BE2C (cell line): ENCODE data around the gene TESPA1.

Experiments used
- DNase-seq: peaks from one replicate; pipeline ENCODE4 v3.0.0-alpha.2; 2020
- H3K27me3 ChIP-seq: fragments of 250-450 bp; sonication (Bioruptor Pico); 2 replicates; pipeline ENCODE4 v1.5.1; 2020; ENCODE audit warnings: mild to moderate bottlenecking
- H3K36me3 ChIP-seq: fragments of 250-450 bp; sonication (Bioruptor Pico); 2 replicates; pipeline ENCODE4 v1.5.1; 2020; ENCODE audit warnings: mild to moderate bottlenecking
- H3K4me1 ChIP-seq: fragments of 250-450 bp; sonication (Bioruptor Pico); 2 replicates; pipeline ENCODE4 v1.5.1; 2020
- H3K4me3 ChIP-seq: 2 replicates; pipeline ENCODE4 v1.5.1; 2011; ENCODE audit warnings: low read depth, low read length
- H3K9me3 ChIP-seq: fragments of 250-450 bp; sonication (Bioruptor Pico); 2 replicates; pipeline ENCODE4 v1.5.1; 2020
- CTCF ChIP-seq: IDR thresholded peaks from 2 replicates; pipeline ENCODE4 v1.5.1; 2012; ENCODE audit warnings: mild to moderate bottlenecking, low read depth, low read length

Gene TESPA1

DNA sequence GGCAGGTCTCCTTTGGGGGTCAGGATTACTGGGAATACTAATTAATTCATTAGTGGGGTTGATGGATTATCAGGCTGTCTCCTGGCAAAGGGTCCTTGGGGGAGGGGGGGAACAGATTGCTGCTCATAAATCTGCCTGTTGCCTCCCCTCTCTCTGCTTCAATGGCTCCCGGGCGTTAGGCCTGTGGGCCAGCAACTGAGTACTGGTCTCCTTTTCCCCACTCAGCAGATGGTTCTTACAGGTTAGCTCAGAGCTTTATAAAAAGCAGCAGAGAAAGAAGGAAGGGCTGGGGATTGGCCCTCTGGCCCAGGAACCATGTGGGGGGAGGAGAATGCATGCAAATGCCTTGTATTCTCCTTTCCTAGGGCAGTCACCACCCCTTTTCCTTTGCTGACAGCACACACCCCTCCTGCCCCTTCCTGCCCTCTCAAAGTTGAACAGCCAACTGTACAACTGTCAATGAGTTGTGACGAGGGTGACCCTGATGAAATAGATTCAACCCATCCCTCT lies 32.9 kb upstream of the TESPA1 start:
- no peaks in the 10 kb centered on the region for H3K36me3 ChIP-seq
- no peak for DNase-seq
- H3K4me3 ChIP-seq, result no peak overlapping the region
- no peaks in the 10 kb centered on the region for H3K4me1 ChIP-seq
- peaks cover 14% of the 10 kb centered on the region for H3K27me3 ChIP-seq
- H3K9me3 ChIP-seq, result no peaks in the 10 kb centered on the region
- TF ChIP-seq CTCF, result no peak

- Histone ChIP-seq H3K4me3 (no peak overlapping the region), H3K36me3 (no peaks in the 10 kb centered on the region), H3K27me3 (no peaks in the 10 kb centered on the region), H3K4me1 (no peaks in the 10 kb centered on the region), H3K9me3 (no peaks in the 10 kb centered on the region; the same call in 1 of the 2 replicates)
- no peak for TF ChIP-seq CTCF
- no peak for DNase-seq
Observed at GRCh38 chr12:55008944-55009585, 24.5 kb upstream of the TESPA1 start.

- DNase-seq, result no peak
- Histone ChIP-seq H3K27me3 (peaks cover 4% of the 10 kb centered on the region; the same call in 1 of the 2 replicates), H3K36me3 (no peaks in the 10 kb centered on the region)
Observed at GRCh38 chr12:55002355-55002754, 17.8 kb upstream of the TESPA1 start.

GRCh38 chr12:55001198-55001868 lies 16.8 kb upstream of the TESPA1 start:
- no peak for DNase-seq
- no peaks in the 10 kb centered on the region for H3K4me1 ChIP-seq
- H3K36me3 ChIP-seq, result no peaks in the 10 kb centered on the region
- no peak for TF ChIP-seq CTCF
- no peak overlapping the region for H3K4me3 ChIP-seq
- peaks cover 4% of the 10 kb centered on the region; the same call in 1 of the 2 replicates for H3K27me3 ChIP-seq
- H3K9me3 ChIP-seq, result no peaks in the 10 kb centered on the region; the same call in 1 of the 2 replicates

More at GRCh38 chr12:55002355-55002754, 17.8 kb upstream of the TESPA1 start:
- H3K4me3 ChIP-seq, result no peak overlapping the region
- TF ChIP-seq CTCF, result no peak
- H3K9me3 ChIP-seq, result no peaks in the 10 kb centered on the region; the same call in 1 of the 2 replicates
- H3K4me1 ChIP-seq, result no peaks in the 10 kb centered on the region

GRCh38 chr12:54998958-54999510 lies 14.5 kb upstream of the TESPA1 start:
- Histone ChIP-seq H3K36me3 (no peaks in the 10 kb centered on the region), H3K4me3 (no peak overlapping the region), H3K27me3 (peaks cover 4% of the 10 kb centered on the region; the same call in 1 of the 2 replicates), H3K9me3 (no peaks in the 10 kb centered on the region), H3K4me1 (no peaks in the 10 kb centered on the region)
- no peak for TF ChIP-seq CTCF
- no peak for DNase-seq
